H1 (cell line): ENCODE measurements around the gene CACNA1G. TPM values are rescaled to one million over a fixed set of nuclear protein-coding genes. Genes with fewer than 3 reads are reported as not detected.

Experiments used
- CHD7 ChIP-seq: fragments of 300-600 bp; sonication (generic); IDR thresholded peaks from 2 replicates; pipeline ENCODE4 v1.7.1; 2012; ENCODE audit warnings: low read length, moderate library complexity, mild to moderate bottlenecking, inconsistent platforms; ENCODE audit not compliant: insufficient replicate concordance
- EZH2 ChIP-seq: fragments of 200-600 bp; sonication (generic); IDR thresholded peaks from 2 replicates; pipeline ENCODE4 v1.7.1; 2012; ENCODE audit warnings: low read depth, mild to moderate bottlenecking, moderate library complexity, low read length, inconsistent platforms; ENCODE audit not compliant: severe bottlenecking
- FOSL1 ChIP-seq: IDR thresholded peaks from 2 replicates; pipeline ENCODE4 v1.6.1; 2011; ENCODE audit warnings: mild to moderate bottlenecking, low read depth, low read length, moderate library complexity; ENCODE audit not compliant: insufficient read depth
- SP2 ChIP-seq: IDR thresholded peaks from 2 replicates; pipeline ENCODE4 v1.6.1; 2012; ENCODE audit warnings: mild to moderate bottlenecking, low read length, inconsistent platforms
- TEAD4 ChIP-seq: IDR thresholded peaks from 2 replicates; pipeline ENCODE4 v1.6.1; 2012; ENCODE audit warnings: low read depth, low read length, inconsistent platforms, mixed read lengths
- polyA plus RNA-seq, 7 experiments: library from polyadenylated mRNA; depleted of rRNA in 3 of 7; stranded (reverse) in 5 of 7; unstranded in 2 of 7; fragments of >200 nt in 5 of 7; fragments of 200-250 nt in 2 of 7; gene quantifications; 1 replicate in 5 of 7; 2 replicates in 1 of 7; 4 replicates in 1 of 7; pipeline versions ENCODE4 v1.2.1 to v1.2.3, GENCODE V29; 2011 to 2013; ENCODE audit warnings: missing spikeins in 2 of 7, mixed read lengths in 2 of 7
- total RNA-seq: library from RNA; stranded (reverse); fragmentation: NEBNext Ultra II Directional; extraction: Animal tissue kit (Norgen Biotek cat#: 25700); gene quantifications from 2 replicates; pipeline ENCODE4 v1.2.1, GENCODE V29; 2021

CACNA1G gene
- total and polyA plus RNA-seq, 2 of the 8 experiments (the other 6 are each of a cell fraction or from before 2014, with no cell fraction given), result 2.9 to 4.9 TPM

DNA sequence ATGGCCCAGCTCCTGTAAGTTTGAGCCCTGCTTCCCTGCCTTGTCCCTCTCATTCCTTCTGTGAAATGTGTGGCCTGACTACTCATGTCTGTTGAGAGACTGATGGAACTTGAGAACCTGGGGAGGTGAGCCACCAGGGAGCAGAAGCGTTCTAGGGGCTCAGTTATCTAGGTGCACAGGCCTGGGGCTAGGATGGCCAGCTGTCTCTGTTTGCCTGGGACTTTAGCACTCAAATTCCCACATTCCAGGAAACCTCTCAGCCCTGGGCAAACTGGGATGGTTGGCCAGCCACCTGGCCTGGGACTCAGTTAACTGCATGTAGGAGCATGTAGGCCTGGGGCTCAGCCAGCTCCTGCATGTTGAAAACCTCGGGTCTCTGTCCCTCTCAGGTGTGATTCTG lies 37.3 kb upstream of the CACNA1G start (continued):
- TF ChIP-seq CHD7, result no peak
- no peak for TF ChIP-seq EZH2
- TF ChIP-seq FOSL1, result no peak
- no peak for TF ChIP-seq TEAD4
- no peak for TF ChIP-seq SP2
